ENCODE data around the gene ANKS1B.

DNA sequence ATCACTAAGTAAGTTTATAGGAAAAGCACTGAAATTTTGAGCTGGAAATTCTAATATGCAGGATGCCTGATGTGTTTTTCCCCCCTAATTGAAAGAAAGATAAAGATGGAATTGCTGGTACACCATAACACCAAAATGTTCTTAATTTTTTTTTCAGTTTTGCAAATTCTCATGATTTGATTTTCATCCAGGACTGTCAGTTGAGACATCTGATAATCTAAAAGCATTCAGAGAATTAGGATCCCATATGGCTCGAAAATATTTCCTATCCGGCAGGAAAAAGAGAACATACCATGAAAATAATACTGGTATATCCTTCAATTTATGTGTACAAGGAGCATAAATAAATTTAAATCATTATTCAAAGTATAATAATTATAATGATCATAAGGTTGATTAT, 887.6 kb downstream of the ANKS1B start:
- TF ChIP-seq ZNF565 (CRISPR knock-in tag; conservative IDR thresholded peaks at IDR 0.05; ENCODE audit: low read depth), result no peak
- no peak for TF ChIP-seq RARB (CRISPR knock-in tag; IDR thresholded peaks at IDR 0.05)
- no peak for TF ChIP-seq OSR1 (CRISPR knock-in tag; IDR thresholded peaks at IDR 0.05)
- TF ChIP-seq, protein P1, sequence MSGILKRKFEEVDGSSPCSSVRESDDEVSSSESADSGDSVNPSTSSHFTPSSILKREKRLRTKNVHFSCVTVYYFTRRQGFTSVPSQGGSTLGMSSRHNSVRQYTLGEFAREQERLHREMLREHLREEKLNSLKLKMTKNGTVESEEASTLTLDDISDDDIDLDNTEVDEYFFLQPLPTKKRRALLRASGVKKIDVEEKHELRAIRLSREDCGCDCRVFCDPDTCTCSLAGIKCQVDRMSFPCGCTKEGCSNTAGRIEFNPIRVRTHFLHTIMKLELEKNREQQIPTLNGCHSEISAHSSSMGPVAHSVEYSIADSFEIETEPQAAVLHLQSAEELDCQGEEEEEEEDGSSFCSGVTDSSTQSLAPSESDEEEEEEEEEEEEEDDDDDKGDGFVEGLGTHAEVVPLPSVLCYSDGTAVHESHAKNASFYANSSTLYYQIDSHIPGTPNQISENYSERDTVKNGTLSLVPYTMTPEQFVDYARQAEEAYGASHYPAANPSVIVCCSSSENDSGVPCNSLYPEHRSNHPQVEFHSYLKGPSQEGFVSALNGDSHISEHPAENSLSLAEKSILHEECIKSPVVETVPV (CRISPR knock-in tag; IDR thresholded peaks at IDR 0.05), result no peak
- TF ChIP-seq ESRRG (CRISPR knock-in tag; IDR thresholded peaks at IDR 0.05), result no peak
- TF ChIP-seq ARNTL (CRISPR knock-in tag; IDR thresholded peaks at IDR 0.05; ENCODE audit: borderline replicate concordance, low read depth), result no peak
- TF ChIP-seq ZFP30 (CRISPR knock-in tag; IDR thresholded peaks at IDR 0.05), result no peak
- TF ChIP-seq TOX (CRISPR knock-in tag; IDR thresholded peaks at IDR 0.05; ENCODE audit: borderline replicate concordance), result no peak
